Stimulated activated CD4-positive, alpha-beta T cell treated with anti-CD3 and anti-CD28 coated beads, Interleukin-1b, Interleukin-23, amount 100 ng/mL, for 48 hours (primary cell): ENCODE measurements around the gene CERS5.

Experiments used
- DNase-seq: peaks from one replicate; pipeline ENCODE4 v3.0.0-alpha.2; 2020

The CERS5 gene, protein sequence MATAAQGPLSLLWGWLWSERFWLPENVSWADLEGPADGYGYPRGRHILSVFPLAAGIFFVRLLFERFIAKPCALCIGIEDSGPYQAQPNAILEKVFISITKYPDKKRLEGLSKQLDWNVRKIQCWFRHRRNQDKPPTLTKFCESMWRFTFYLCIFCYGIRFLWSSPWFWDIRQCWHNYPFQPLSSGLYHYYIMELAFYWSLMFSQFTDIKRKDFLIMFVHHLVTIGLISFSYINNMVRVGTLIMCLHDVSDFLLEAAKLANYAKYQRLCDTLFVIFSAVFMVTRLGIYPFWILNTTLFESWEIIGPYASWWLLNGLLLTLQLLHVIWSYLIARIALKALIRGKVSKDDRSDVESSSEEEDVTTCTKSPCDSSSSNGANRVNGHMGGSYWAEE

DNA sequence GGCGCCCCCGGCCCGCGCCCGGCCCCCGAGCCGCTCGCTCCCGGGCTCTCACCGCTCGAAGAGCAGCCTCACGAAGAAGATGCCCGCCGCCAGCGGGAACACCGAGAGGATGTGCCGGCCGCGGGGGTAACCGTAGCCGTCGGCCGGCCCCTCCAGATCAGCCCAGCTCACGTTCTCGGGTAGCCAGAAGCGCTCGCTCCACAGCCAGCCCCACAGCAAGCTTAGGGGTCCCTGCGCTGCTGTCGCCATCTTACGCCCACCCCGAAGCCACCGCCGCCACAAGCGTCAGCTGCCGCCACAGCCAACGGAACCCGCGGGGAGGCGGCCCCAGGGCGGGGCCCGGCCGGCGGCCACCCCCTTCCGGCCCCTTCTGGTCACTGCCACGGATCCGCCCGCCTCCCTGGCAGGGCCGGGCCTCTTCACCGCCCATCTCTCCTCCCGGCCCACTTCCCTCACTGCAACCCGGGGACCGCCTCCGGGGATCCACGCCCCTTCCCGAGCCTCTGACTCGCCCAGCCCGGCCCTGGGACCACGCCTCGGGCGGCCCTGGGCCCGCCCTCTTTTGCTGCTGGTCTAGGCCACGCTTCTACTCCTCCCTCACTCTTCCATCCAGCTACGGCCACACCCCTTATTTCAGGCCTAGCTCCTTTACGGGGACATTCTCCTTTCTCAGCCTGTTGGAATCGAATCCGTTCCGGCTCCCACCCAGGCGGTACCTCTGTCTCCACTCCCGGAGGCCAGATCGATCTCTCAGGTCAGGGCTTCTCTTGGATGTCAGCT is at the start of gene CERS5:
Gene CERS5, minus strand, starts transcription at position 321 of the 780 bp plus-strand sequence. Its CDS starts 72 bp downstream, at position 249.
- peak; percentile 99 for DNase-seq

DNA sequence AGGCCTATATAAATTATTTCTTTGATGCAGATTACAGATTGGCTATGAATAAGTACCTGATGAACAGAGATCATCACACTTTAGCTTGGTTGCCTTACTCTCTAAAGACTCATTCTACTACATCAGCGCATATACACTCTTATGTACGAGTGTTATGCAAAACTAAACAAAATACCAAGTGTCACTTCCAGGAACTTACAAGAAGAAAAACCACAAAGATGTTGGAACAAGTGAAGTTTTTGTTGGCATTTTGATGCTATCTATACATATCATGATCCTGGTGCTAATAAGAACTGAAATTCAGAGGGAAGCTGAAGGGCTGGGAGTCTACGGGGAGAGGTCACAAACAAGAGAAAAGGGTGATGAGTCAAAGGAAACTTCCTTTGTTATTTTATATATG is 47.9 kb upstream of the CERS5 start:
- DNase-seq = no peak

DNA sequence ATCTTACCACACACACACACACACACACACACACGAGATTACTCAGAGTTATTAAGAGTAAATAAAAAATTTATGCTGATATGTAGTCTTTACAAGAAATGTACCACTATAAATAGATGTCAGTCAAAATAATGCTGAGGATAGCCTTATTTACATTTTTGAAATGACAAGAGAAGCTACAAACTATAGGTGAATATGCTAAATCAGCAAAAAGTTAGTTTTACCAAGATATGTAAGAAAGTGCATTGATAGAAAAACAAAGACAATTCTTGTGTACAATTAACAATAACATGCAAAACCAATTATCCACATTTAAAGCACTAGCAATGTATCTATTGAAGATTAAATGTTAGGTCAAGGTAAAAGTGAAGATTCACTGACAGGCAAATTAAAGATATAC is 46.8 kb upstream of the CERS5 start:
- no peak for DNase-seq

DNA sequence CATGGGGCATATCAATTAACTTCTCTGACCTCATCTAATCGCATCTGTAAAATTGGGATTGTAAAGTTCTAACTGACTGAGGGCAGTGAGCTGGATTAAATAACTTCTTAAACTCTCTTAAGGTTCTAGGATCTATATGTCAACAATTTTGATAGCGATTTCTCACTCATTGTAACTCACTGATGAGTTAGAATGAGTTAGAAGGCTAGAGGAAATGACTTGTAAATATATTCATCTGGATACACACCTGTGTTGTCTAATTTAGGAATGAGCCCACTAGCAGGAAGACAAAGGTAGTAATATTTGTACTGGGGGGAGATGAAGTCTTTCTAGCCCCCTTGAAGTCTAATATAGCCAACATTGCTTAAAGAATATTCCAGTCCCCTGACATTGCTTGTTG is 46.3 kb upstream of the CERS5 start:
- DNase-seq = no peak

DNA sequence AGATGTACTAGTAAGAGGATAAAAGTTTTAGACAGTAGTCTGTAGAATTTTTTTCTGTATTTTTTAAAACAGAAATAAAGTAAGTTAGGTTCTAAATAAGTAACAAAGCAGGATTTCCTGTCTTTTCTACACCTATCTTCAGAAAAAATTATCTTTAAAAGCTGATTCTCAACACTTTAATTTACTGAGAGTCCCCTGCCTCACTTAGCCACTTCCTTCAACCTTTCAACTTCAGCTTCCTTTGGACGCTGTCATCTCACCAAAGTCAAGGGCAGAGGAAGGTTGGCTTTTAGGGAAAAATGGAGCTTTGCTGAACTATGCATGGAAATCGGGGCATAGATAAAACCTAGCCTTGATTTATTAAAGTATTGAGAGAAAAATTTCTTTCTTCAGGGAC is 44.9 kb upstream of the CERS5 start:
- DNase-seq = no peak

DNA sequence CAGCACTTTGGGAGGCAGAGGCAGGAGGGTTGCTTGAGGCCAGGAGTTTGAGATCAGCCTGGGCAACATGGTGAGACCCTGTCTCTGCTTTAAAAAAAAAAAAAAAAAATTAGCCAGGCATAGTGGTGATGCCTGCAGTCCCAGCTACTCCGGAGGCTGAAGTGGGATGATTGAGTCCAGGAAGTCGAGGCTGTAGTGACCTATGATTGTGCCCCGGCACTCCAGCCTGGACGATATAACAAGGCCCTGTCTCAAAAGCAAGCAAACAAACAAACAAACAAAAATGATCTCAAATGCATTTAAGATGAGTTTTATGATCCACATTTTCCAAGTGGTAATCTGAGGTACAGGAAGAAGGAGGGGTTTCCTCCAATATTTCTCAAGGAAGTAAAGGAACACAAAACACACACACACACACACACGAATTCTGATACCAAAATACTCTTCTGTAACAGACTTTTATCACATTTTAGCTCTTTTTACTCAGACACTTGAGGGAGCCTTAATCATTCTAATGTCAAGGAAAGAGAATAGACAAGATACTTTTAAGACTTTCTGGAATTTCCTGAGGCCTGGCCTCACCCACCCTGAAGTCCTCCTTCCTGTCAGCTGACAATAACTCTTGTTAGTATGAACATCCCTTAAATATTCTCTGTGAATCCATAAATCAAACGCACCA is 44.4 kb upstream of the CERS5 start:
- DNase-seq = no peak

DNA sequence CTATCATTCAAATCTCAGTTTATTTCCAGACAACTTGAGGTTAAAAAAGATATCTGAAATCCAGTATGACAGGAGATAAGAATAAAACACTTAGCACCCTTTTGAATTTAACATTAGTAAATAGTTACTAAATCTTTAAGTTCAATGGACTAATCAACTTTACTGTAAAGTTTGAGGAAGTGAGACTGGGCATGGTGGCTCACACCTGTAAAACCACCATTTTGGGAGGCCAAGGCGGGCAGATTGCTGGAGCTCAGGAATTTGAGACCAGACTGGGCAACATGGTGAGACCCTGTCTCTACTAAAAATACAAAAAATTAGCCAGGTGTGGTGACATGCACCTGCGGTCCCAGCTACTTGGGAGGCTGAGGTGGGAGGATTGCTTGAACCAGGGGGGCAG is 40.3 kb upstream of the CERS5 start:
- DNase-seq = no peak

DNA sequence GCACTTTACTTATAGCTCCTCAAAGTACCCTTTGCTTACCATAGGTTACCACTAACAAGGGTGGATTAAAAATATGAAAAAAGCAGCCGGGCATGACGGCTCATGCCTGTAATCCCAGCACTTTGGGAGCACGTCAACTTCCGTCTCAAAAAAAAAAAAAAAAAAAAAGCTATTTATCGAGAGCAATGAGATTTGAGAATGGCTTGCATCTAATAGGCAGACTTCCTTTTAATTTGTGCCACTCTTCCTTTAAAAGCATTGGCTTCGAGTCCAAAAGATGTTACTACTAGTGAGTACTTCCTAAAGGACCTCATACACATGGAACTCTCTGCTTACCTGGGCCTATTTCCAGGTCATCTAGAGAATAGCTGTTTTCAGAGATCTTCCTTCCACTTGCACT is 38.5 kb upstream of the CERS5 start:
- no peak for DNase-seq

DNA sequence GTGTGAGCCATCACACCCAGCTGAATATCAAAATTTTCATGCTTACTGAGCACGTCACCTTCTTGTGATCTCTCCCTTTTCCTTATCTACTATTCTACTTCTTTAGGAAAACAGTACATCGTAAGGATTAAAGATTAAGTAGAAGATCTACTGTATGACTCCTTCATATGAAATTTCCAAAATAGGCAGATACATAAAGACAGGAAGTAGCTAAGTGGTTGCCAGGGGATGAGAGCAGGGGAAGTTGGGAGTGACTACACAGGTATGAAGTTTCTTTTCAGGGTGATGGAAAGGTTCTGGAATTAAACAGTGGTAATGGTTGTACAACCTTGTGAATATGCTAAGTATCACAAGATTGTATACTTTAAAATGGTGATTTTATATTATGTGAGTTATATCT is 36.5 kb upstream of the CERS5 start:
- no peak for DNase-seq

DNA sequence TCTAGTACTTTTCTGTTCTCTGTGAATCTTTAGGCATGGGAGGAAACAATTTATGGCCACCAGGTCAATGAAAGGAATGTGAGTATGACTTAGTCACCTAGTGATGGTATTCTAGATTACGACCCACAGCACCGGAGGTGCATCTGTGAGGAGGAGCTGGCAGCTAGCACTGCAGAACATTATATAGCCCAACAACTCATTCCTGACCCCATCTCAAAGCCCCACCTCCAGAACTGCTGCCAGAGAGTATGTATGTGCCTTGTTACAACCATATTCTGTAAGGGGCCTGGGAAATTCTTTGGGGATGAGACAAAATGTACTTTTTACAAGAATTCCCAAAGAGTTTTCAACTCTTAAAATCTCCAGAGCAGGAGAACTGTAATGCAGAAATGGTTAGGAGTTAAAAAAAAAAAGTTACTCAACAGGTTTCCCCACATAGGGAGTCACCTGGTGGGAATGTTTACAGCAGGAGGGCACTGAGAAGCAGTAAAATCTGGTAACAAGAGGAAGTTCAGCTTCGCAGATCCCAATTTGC is 34.9 kb upstream of the CERS5 start:
- no peak for DNase-seq

DNA sequence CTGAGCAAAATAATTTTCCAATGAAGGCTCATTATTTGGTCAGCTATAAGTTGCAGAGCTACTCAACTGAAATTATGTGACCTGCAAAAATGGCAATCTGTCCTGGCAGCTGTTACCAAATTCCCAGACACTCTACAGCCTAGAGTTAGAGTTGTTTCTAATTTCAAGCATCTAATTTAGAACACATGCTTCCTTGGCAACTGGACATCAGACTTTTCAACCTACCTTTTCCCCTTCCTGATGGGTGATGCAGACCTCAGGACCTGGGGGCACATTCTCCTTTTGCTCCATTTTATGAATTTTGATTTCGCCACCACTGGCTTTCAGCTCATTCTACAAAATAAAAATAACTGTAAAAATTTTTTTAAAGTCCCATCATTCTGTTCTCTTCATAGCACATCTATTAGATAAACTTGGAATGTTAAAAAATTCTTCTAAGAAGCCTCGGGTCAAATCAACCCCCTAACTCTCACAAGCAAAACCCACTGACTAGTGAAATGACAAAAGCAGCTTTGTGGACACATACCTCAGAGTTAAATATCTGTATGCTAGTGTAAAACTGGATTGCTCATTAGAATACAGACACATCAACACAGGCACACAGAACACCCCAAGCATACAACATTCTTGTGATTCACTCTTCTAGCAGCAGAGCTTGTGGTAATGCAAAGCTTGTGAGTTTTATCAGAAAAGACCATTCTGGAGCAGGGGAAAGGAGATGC is 33.5 kb upstream of the CERS5 start:
- no peak for DNase-seq

DNA sequence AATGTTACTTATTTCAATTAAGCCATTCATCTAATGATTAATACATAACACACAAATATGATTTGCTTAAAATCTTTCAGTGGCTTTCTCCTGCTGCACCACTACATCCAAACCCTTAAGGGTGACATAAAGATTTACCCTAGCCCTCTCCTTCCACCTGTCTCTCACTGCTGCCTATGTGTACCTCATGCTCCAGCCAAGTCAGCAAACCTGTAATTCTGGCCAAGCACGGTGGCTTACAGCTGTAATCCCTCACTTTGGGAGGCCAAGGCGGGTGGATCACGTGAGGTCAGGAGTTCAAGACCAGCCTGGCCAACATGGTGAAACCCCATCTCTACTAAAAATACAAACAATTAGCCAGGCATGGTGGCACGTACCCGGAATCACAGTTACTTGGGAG is 31.7 kb upstream of the CERS5 start:
- no peak for DNase-seq

DNA sequence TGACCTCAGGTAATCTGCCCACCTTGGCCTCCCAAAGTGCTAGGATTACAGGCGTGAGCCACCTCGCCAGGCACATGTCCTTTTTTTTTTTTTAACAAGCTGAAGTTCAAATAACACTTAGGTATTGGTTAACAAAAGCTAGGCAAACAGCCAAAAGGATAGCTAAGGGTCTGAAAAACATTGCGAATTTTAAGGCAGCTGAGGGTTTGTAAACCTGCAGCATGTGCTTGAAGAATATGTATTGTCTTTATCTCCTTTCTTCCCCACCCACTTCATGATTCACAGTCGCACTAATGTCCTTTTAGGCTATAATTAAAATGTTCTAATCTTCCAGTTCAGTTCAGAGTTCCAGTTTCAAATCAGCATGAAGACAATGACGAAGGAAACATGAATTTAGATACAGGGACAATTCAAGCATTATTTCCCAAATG is 30.1 kb upstream of the CERS5 start:
- DNase-seq = no peak

DNA sequence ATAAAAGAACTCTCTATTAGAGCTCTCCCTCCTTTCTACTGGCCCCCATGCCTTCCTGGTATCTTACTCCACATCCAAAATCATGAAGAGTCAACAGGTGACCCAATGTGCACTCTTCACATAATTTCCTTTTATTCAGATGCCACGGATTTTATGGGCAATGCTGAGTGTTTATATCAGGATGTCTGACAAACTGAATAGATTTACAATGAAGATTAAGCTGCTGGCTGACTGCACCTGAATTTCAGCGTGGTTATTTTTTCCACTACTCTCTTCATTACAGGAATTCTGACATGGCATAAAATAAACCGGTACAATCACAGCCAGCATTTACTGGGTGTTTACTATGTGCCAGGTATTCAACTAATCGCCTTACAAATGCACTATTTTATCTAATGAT is 29.4 kb upstream of the CERS5 start:
- DNase-seq = no peak

DNA sequence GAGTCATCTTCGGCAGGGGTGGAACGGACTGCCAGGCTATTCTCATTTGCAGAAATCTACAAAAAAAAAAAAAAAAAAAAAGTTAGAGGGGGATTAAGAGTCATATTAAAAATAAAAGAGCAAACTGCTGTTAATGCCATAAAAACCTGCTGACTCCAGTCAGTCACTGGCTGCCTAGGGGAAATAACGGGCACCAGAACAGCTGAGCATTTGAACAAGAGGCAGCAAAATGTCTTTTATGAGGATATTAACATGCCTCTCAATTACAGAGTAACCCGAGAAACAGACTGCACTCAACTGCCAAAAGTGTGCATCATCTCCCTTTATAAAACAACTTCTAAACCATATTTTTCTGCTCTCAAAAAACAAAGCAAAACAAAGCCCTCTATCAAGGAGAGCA is 28.7 kb upstream of the CERS5 start:
- no peak for DNase-seq

DNA sequence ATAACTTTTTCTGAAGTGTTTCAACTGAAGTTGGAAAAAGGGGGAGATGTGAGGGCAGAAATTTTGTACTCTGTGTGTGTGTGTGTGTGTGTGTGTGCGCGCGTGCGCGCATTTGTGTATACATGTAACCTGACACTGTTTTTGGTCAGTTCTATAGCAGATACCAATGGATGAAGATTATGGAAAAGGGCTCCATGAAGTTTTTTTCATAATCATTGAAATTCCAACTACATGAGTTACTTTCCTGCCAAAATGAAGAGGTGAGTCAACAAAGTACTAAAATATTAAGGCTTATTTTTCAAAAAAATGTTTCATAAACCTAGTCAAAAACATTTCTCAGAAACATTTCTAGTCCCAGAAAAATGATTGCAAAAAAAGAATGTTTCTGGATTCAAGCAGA is 25.7 kb upstream of the CERS5 start:
- DNase-seq = no peak

DNA sequence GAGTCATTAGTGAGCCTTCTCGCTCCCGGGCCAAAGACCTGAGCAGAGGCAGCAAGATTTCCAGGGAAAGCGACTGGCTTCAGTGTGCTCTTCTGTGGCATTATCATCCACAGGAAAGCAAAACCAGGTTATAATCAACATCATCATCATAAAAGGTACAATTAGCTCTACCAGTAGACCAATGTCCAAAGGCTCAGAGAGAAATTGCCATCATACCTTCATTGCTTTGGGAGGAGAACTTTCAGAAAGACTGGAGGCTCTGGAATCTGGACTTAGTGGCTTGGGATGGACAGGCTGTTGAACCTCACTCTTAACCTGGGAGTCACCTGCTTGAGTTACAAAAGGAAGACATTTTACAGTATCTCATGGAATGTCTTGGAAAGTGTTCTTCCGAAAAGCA is 25.1 kb upstream of the CERS5 start:
- DNase-seq = no peak

DNA sequence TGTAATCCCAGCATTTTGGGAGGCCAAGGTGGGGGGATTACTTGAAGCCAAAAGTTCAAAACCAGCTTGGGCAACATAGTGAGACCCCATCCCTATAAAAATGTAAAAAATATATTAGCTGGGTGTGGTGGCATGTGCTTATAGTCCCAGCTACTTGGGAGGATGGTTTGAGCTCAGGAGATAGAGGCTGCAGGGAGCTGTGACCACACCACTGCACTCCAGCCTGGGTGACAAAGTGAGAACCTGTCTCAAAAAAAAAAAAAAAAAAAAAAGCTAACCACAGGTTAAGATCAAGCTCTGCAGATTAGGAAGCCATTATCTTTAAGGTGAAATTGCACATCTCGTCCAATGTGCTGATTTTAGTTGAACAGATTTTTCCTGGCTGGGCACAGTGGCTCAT is 23.7 kb upstream of the CERS5 start:
- no peak for DNase-seq

DNA sequence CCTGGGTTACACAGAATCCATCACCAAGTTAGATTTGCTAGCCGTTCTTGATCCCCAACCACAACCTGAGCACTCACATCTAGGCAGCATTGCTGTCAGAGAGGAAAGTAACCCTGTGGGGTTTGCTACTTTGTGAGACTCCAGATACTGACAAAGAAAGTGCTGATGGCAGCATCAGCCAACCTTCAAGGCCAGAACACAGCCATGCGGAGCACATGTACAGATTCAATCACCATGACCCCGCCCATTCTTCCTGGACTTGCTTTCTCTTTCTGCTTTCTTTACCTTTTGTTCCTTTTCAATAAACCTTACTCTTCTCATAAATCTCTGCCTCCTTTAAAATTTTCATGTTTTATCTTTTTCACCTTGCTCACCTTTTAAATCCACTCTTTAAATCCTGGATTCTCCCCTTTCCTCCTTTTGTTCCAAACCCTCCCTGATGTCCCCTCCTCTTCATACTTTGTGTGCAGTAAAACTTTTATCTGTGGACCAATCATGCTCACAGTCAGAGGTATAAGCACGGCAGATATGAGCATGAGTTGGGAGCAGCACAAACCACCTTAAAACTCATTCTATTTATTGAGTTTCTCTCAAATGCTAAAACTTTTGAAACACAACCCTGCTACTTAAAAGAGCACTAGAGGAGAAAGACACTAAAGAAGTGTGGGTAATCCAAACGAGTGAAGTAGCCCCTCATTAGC is 21.9 kb upstream of the CERS5 start:
- peak; percentile 44 for DNase-seq

DNA sequence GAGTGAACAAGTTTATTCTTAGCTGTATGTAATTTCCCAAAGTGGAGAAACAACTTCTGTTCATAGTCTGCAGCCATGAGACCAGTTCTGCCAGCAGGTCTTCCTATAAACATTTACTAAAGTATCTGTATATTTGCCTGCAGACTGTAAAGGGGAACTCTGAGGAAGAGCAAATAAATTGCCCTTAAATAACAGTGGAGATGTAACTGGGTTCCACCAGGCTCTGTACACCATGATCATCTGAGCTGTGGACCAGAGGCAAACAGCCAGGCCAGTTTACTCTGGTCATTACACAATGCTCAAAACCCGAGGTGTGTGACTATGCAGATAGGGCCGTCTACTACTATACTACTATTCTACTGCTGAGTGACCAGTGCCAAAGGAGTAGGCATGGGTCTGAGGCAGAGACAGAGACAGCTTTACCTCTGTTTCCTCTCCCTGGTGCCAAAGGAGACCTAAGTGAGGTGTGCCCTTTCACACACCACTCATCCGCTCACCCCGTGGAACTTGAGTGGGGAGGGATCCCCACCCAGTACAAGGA is 21.1 kb upstream of the CERS5 start:
- no peak for DNase-seq

DNA sequence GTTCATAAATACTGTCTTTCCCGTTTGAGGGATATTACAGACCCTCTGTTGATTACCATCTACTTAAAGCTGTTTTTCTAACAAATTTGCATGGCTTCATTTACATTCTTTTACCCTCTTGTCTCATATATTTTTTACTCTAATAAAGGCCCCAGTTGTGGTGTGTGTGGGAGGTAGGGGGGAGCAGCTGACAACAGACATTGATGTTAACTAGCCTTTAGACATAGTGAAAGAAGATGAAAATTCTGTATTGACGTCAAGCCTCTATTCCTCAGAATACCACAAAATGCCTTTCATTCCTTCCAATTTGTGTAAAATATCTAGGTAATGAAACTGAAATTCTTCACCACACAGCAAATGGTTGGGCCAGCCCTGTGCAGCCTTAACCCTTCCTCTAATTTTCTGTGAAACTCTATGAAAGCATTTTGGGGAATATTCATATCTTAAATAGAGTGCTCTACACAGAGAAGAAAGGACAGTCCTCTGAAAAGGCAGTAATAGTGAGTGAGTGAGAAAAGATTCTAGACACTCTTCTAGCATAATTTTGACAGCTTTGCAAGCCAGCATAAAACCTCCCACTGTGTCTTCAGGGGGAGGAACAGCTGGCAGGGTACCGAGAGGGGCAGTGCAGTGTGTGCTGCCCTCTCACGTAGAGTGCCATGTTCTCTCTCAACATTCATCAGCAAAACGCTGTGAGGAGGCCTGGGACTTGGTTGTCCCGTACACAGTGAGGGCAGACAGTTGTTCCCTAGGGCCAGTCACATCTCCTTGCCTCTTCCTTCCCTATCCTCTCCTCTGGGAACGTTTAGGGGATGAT is 20.1 kb upstream of the CERS5 start:
- DNase-seq = peak; percentile 71
